SK-N-SH (cell line): Measurements from ENCODE around the gene TBL1XR1. TPM values are rescaled to one million over a fixed set of nuclear protein-coding genes. Genes with fewer than 3 reads are reported as not detected.

Experiments
- CTCF ChIA-PET: fragments of 300-600, 350-600 bp; formaldehyde crosslinking; extraction: SDS; loops from one replicate; lab custom pipeline; 2021; lab: Yijun Ruan, JAX
- POLR2A ChIA-PET: fragments of 350-600 bp; sonication (Branson Sonifier 250); formaldehyde crosslinking; extraction: SDS; loops from one replicate; lab custom pipeline; 2020; ENCODE audit warnings: antibody characterized with exemption, inconsistent platforms; lab: Yijun Ruan, JAX
- DNase-seq: peaks from one replicate; pipeline ENCODE4 v3.0.0; 2012
- H2AFZ ChIP-seq: fragments of 200-600 bp; sonication (generic); 2 replicates; pipeline ENCODE4 v1.8.1; 2016; ENCODE audit warnings: antibody characterized with exemption, mild to moderate bottlenecking, low read depth
- H3F3A ChIP-seq: fragments of 200-600 bp; sonication (generic); replicated peaks from 2 replicates; pipeline ENCODE3; 2016; ENCODE audit warnings: antibody characterized with exemption, mild to moderate bottlenecking; ENCODE audit not compliant: insufficient read depth
- H3K27ac ChIP-seq, 2 experiments: fragments of 200-500 bp in 1 of 2; fragments of 200-600 bp in 1 of 2; sonication (Bioruptor generic) in 1 of 2; sonication (generic), shearing (Covaris generic) in 1 of 2; 2 replicates each; pipeline versions ENCODE4 v1.5.1 to v1.6.1; 2014 to 2016; ENCODE audit warnings: low read depth in 2 of 2, inconsistent platforms in 1 of 2, low read length in 1 of 2, mild to moderate bottlenecking in 1 of 2, mixed read lengths in 1 of 2
- H3K27me3 ChIP-seq: fragments of 200-600 bp; sonication (generic), shearing (Covaris generic); 2 replicates; pipeline ENCODE4 v1.6.1; 2016; ENCODE audit warnings: mixed run types; ENCODE audit not compliant: insufficient read depth
- H3K36me3 ChIP-seq, 2 experiments: fragments of 200-500 bp in 1 of 2; fragments of 200-600 bp in 1 of 2; sonication (Bioruptor generic) in 1 of 2; sonication (generic) in 1 of 2; replicated peaks in 1 of 2; 2 replicates each; pipeline versions ENCODE3 to v1.5.1; 2014 to 2016; ENCODE audit warnings: low read length in 1 of 2, mild to moderate bottlenecking in 1 of 2; ENCODE audit not compliant: insufficient read depth in 2 of 2, control insufficient read depth in 1 of 2
- H3K4me1 ChIP-seq, 2 experiments: fragments of 200-500 bp in 1 of 2; fragments of 200-600 bp in 1 of 2; sonication (Bioruptor generic) in 1 of 2; sonication (generic), shearing (Covaris generic) in 1 of 2; 2 replicates each; pipeline versions ENCODE4 v1.5.1 to v1.6.1; 2014 to 2016; ENCODE audit warnings: low read depth in 1 of 2, low read length in 1 of 2, mixed run types in 1 of 2; ENCODE audit not compliant: insufficient read depth in 2 of 2, control insufficient read depth in 1 of 2
- H3K4me2 ChIP-seq: fragments of 200-600 bp; sonication (generic), shearing (Covaris generic); 2 replicates; pipeline ENCODE4 v1.6.1; 2017; ENCODE audit warnings: mixed run types
- H3K4me3 ChIP-seq, 2 experiments: fragments of 200-500 bp in 1 of 2; fragments of 200-600 bp in 1 of 2; sonication (Bioruptor generic) in 1 of 2; sonication (generic), shearing (Covaris generic) in 1 of 2; 2 replicates each; pipeline versions ENCODE4 v1.5.1 to v1.8.1; 2014 to 2016; ENCODE audit warnings: low read depth in 2 of 2, inconsistent platforms in 1 of 2, low read length in 1 of 2, mild to moderate bottlenecking in 1 of 2, mixed read lengths in 1 of 2, moderate library complexity in 1 of 2
- H3K79me2 ChIP-seq: fragments of 200-600 bp; sonication (generic); 2 replicates; pipeline ENCODE4 v1.8.1; 2017; ENCODE audit warnings: mild to moderate bottlenecking; ENCODE audit not compliant: insufficient read depth
- H3K9ac ChIP-seq: fragments of 200-600 bp; sonication (generic); 2 replicates; pipeline ENCODE4 v1.6.1; 2017; ENCODE audit warnings: mixed run types
- H3K9me2 ChIP-seq: fragments of 200-600 bp; sonication (generic); 2 replicates; pipeline ENCODE4 v1.6.1; 2017; ENCODE audit warnings: mixed run types
- H3K9me3 ChIP-seq: fragments of 200-600 bp; sonication (generic); 2 replicates; pipeline ENCODE4 v1.6.1; 2017; ENCODE audit warnings: mixed run types, mild to moderate bottlenecking, moderate library complexity
- H4K20me1 ChIP-seq: fragments of 200-600 bp; sonication (generic); 2 replicates; pipeline ENCODE4 v1.6.1; 2017; ENCODE audit warnings: mild to moderate bottlenecking, mixed run types; ENCODE audit not compliant: insufficient read depth
- CHD2 ChIP-seq: fragments of 150-350 bp; IDR thresholded peaks from 2 replicates; pipeline ENCODE4 v1.6.1; 2018; ENCODE audit warnings: low read length; ENCODE audit not compliant: partially characterized antibody
- EZH2phosphoT487 ChIP-seq: fragments of 200-600 bp; sonication (generic); IDR thresholded peaks from 2 replicates; pipeline ENCODE4 v1.6.1; 2017; ENCODE audit warnings: low read depth, mixed run types, mild to moderate bottlenecking, antibody characterized with exemption, moderate library complexity, borderline replicate concordance
- FOXM1 ChIP-seq: IDR thresholded peaks from 2 replicates; pipeline ENCODE4 v1.4.0; 2012; ENCODE audit warnings: low read depth, mild to moderate bottlenecking
- GATA2 ChIP-seq: sonication (generic); formaldehyde crosslinking; IDR thresholded peaks from 2 replicates; pipeline ENCODE4 v1.5.0; 2020; ENCODE audit warnings: mild to moderate bottlenecking, missing genetic modification reagents
- IRF3 ChIP-seq: fragments of 150-350 bp; IDR thresholded peaks from 2 replicates; pipeline ENCODE4 v1.6.1; 2016; ENCODE audit warnings: mild to moderate bottlenecking, low read depth, low read length
- MEF2A ChIP-seq: IDR thresholded peaks from 2 replicates; pipeline ENCODE4 v1.4.0; 2012; ENCODE audit warnings: low read depth, borderline replicate concordance
- NFIC ChIP-seq: IDR thresholded peaks from 2 replicates; pipeline ENCODE4 v1.4.0; 2012; ENCODE audit warnings: borderline replicate concordance
- NRF1 ChIP-seq: IDR thresholded peaks from 2 replicates; pipeline ENCODE4 v1.6.1; 2012; ENCODE audit warnings: low read depth, mild to moderate bottlenecking, low read length
- PBX3 ChIP-seq: IDR thresholded peaks from 2 replicates; pipeline ENCODE4; 2012
- RAD21 ChIP-seq: IDR thresholded peaks from 2 replicates; pipeline ENCODE4 v1.6.1; 2012; ENCODE audit warnings: mild to moderate bottlenecking, low read length
- RCOR1 ChIP-seq: fragments of 150-350 bp; IDR thresholded peaks from 2 replicates; pipeline ENCODE4 v1.6.1; 2017; ENCODE audit warnings: antibody characterized with exemption, low read length
- REST ChIP-seq: IDR thresholded peaks from 2 replicates; pipeline ENCODE4 v1.6.1; 2012; ENCODE audit warnings: mild to moderate bottlenecking, low read depth, low read length, moderate library complexity
- RXRA ChIP-seq: IDR thresholded peaks from 2 replicates; pipeline ENCODE4 v1.4.0; 2012; ENCODE audit warnings: low read depth, mild to moderate bottlenecking, borderline replicate concordance
- TCF12 ChIP-seq: IDR thresholded peaks from 2 replicates; pipeline ENCODE4 v1.4.0; 2012
- TEAD4 ChIP-seq: IDR thresholded peaks from 2 replicates; pipeline ENCODE4 v1.4.0; 2012; ENCODE audit warnings: mild to moderate bottlenecking, borderline replicate concordance; ENCODE audit not compliant: insufficient read depth
- USF2 ChIP-seq: fragments of 150-350 bp; IDR thresholded peaks from 2 replicates; pipeline ENCODE4 v1.6.1; 2017; ENCODE audit warnings: antibody characterized with exemption, low read length, low read depth, borderline replicate concordance
- YY1 ChIP-seq: IDR thresholded peaks from 2 replicates; pipeline ENCODE4 v1.4.0; 2012; ENCODE audit warnings: low read depth, mild to moderate bottlenecking
- ZBTB33 ChIP-seq: IDR thresholded peaks from 2 replicates; pipeline ENCODE4 v1.4.0; 2012; ENCODE audit warnings: low read depth, borderline replicate concordance
- WGBS: methylation state at CpG from one replicate; pipeline ENCODE4 v1.1.6; 2017; ENCODE audit warnings: low lambda C conversion rate; 5-methylcytosine and 5-hydroxymethylcytosine counted together
- polyA plus RNA-seq, 3 experiments: library from polyadenylated mRNA; depleted of rRNA; stranded (reverse); fragments of >200 nt; gene quantifications; 2 replicates each; pipeline ENCODE4 v1.2.3, GENCODE V29; 2012

Gene TBL1XR1
- polyA plus RNA-seq, 1 of the 3 experiments (the other 2 are of a cell fraction) = 20.9 TPM

GRCh38 chr3:177109688-177110330 is 87.5 kb downstream of the TBL1XR1 start (continued):
- TF ChIP-seq USF2 = no peak

- POLR2A ChIA-PET = no interaction called here
- H4K20me1 ChIP-seq = peaks cover 92% of the 10 kb centered on the region
Measured at GRCh38 chr3:177108648-177109047, 88.6 kb downstream of the TBL1XR1 start.

More at GRCh38 chr3:177108648-177109047, 88.6 kb downstream of the TBL1XR1 start:
- Histone ChIP-seq H3K27me3 (no peaks in the 10 kb centered on the region), H3K9me3 (no peaks in the 10 kb centered on the region), H2AFZ (no peak overlapping the region), H3K9me2 (no peaks in the 10 kb centered on the region), H3K79me2 (peaks cover 97% of the 10 kb centered on the region), H3K4me2 (no peak overlapping the region), H3K4me1 (peaks cover 3 to 12% of the 10 kb centered on the region in 2 experiments; a peak in 3 of 4 replicates), H3K4me3 (no peak overlapping the region), H3F3A (no peaks in the 10 kb centered on the region), H3K27ac (no peak overlapping the region), H3K9ac (no peak overlapping the region), H3K36me3 (peaks cover 0 to 4% of the 10 kb centered on the region in 2 experiments)
- TF ChIP-seq CHD2 = no peak
- TF ChIP-seq TEAD4 = no peak
- TF ChIP-seq REST = no peak
- TF ChIP-seq RAD21 = no peak
- no peak for TF ChIP-seq EZH2phosphoT487
- TF ChIP-seq RXRA = no peak
- TF ChIP-seq FOXM1 = no peak
- TF ChIP-seq NFIC = no peak
- TF ChIP-seq TCF12 = no peak
- no peak for TF ChIP-seq ZBTB33
- no peak for TF ChIP-seq PBX3
- TF ChIP-seq RCOR1 = no peak
- TF ChIP-seq YY1 = no peak
- TF ChIP-seq NRF1 = no peak
- TF ChIP-seq GATA2 (CRISPR knock-in tag) = no peak
- TF ChIP-seq MEF2A = no peak
- no peak for TF ChIP-seq IRF3
- CTCF ChIA-PET = interaction anchor here (0.7 to 1.9 kb wide), 3 partner anchors 9 to 24 kb away, joined by 3 to 5 read pairs (median 3); no protein-coding TSS in a partner anchor
- WGBS = 79% methylated on average over 2 of the region's 2 CpGs
- no peak for DNase-seq
